NCI-H146 treated with DMSO at 0.1 percent for 48 hours (cell line): ENCODE measurements around the gene ZC3H8.

Experiments
- DNase-seq: peaks from one replicate; lab custom pipeline; 2025; ENCODE audit not compliant: unreplicated experiment; lab: John Stamatoyannopoulos, UW

Gene ZC3H8

GRCh38 chr2:112165296-112165695 lies 89.5 kb downstream of the ZC3H8 start:
- no peak for DNase-seq

GRCh38 chr2:112164876-112165275 lies 90.0 kb downstream of the ZC3H8 start:
- DNase-seq: no peak

GRCh38 chr2:112163541-112163981 lies 91.3 kb downstream of the ZC3H8 start:
- no peak for DNase-seq

- no peak for DNase-seq
Observed at GRCh38 chr2:112162956-112163355, 91.9 kb downstream of the ZC3H8 start.

- DNase-seq: no peak
Observed at GRCh38 chr2:112162341-112162740, 92.5 kb downstream of the ZC3H8 start.
